Astrocyte of the spinal cord (primary cell): ENCODE results near the gene BASP1.
"Not testable (repeated sequence)": the region's sequence is repeated elsewhere in the genome, so short reads cannot be mapped to it uniquely, and the experiment has no call there.

ENCODE experiments used
- DNase-seq: peaks from one replicate; pipeline ENCODE4 v3.0.0; 2011; ENCODE audit warnings: low read depth, low spot score
- H3K4me3 ChIP-seq: 2 replicates; pipeline ENCODE4 v1.5.1; 2011; ENCODE audit warnings: low read depth, mild to moderate bottlenecking, low read length, moderate library complexity
- in situ Hi-C: cut with HindIII; loops from 2 replicates; pipeline ENCODE4 v1.10.0; 2017; ENCODE audit warnings: low sequenced_read_pairs
- TF ChIP-seq, protein P1 (sequence below): IDR thresholded peaks from 2 replicates; pipeline ENCODE4 v1.5.1; 2012; ENCODE audit warnings: low read depth, mild to moderate bottlenecking, low read length, inconsistent platforms

BASP1 gene

GRCh38 chr5:17256839-17257238 lies 39.4 kb downstream of the BASP1 start:
- in situ Hi-C loops, result no loop called here
- DNase-seq, result no peak
- no peak overlapping the region for H3K4me3 ChIP-seq
- TF ChIP-seq, protein P1, sequence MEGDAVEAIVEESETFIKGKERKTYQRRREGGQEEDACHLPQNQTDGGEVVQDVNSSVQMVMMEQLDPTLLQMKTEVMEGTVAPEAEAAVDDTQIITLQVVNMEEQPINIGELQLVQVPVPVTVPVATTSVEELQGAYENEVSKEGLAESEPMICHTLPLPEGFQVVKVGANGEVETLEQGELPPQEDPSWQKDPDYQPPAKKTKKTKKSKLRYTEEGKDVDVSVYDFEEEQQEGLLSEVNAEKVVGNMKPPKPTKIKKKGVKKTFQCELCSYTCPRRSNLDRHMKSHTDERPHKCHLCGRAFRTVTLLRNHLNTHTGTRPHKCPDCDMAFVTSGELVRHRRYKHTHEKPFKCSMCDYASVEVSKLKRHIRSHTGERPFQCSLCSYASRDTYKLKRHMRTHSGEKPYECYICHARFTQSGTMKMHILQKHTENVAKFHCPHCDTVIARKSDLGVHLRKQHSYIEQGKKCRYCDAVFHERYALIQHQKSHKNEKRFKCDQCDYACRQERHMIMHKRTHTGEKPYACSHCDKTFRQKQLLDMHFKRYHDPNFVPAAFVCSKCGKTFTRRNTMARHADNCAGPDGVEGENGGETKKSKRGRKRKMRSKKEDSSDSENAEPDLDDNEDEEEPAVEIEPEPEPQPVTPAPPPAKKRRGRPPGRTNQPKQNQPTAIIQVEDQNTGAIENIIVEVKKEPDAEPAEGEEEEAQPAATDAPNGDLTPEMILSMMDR, result no peak

GRCh38 chr5:17257705-17258273 lies 40.4 kb downstream of the BASP1 start:
- TF ChIP-seq, protein P1, result no peak
- H3K4me3 ChIP-seq, result no peak overlapping the region
- DNase-seq, result no peak
- in situ Hi-C loops, result no loop called here

DNA sequence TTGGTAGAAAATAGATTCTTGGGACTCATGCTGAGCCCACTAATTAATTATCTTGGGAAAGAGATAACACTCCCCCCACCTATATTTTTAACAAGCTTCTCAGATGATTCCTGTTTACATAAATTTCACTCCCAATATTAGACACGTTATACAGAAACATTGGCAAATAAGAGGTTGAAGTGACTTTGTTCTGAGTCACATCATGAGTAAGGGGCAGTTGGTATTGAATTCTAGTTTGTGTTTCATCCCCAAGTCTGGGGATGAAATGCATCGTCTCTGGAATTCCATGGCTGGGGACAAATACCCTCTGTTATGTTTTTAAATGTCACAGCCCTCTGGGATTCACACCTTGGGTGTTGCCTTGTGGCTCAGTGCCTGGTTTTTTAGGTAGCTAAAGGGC lies 41.0 kb downstream of the BASP1 start:
- peak; percentile 49 for DNase-seq
- in situ Hi-C loops, result no loop called here
- TF ChIP-seq, protein P1, result no peak
- no peak overlapping the region for H3K4me3 ChIP-seq

GRCh38 chr5:17259012-17259411 lies 41.6 kb downstream of the BASP1 start:
- H3K4me3 ChIP-seq, in situ Hi-C loops, DNase-seq: not testable (repeated sequence)

GRCh38 chr5:17259630-17260257 lies 42.3 kb downstream of the BASP1 start:
- H3K4me3 ChIP-seq, result no peak overlapping the region
- DNase-seq, result no peak
- TF ChIP-seq, protein P1, result no peak
- in situ Hi-C loops, result no loop called here

GRCh38 chr5:17260549-17260948 lies 43.1 kb downstream of the BASP1 start:
- TF ChIP-seq, protein P1, result no peak
- DNase-seq, result no peak
- in situ Hi-C loops, result no loop called here
- no peak overlapping the region for H3K4me3 ChIP-seq

GRCh38 chr5:17261075-17261474 lies 43.6 kb downstream of the BASP1 start:
- TF ChIP-seq, protein P1, result no peak
- H3K4me3 ChIP-seq, result no peak overlapping the region
- no peak for DNase-seq
- in situ Hi-C loops, result no loop called here
